Vagina (tissue), 2 donors: ENCODE data around the gene MAP1LC3B.

Experiments
- CTCF ChIP-seq, 3 experiments: fragments of 450-650 bp in 2 of 3; fragments of 200-600 bp in 1 of 3; sonication (generic) in 1 of 3; IDR thresholded peaks; one replicate each; pipeline ENCODE4 v1.5.1; 2017 to 2019; ENCODE audit warnings: antibody characterized with exemption in 3 of 3, mild to moderate bottlenecking in 2 of 3, moderate library complexity in 2 of 3
- POLR2A ChIP-seq, 2 donors: fragments of 450-650 bp; IDR thresholded peaks; one replicate each; pipeline ENCODE4 v1.6.1; 2017; ENCODE audit warnings: antibody characterized with exemption in 2 of 2, mild to moderate bottlenecking in 2 of 2, moderate library complexity in 2 of 2

- TF ChIP-seq POLR2A (IDR thresholded peaks at IDR 0.05) (no peak), CTCF (IDR thresholded peaks at IDR 0.05) (no peak)
Measured at GRCh38 chr16:87344165-87344930, 47.8 kb upstream of the MAP1LC3B start.
